ENCODE data around the gene CHRNA4.

CHRNA4 gene

GRCh38 chr20:63318391-63319163 is 42.6 kb downstream of the CHRNA4 start:
- Histone ChIP-seq H3K9me3 (ENCODE audit: insufficient read depth, low read depth, low read length) (no peaks in the 10 kb centered on the region), H3K9ac (ENCODE audit: low read depth, low read length) (no peak overlapping the region), H3K27me3 (ENCODE audit: insufficient read depth, low read length) (no peaks in the 10 kb centered on the region), H3K36me3 (ENCODE audit: insufficient read depth, low read length) (no peaks in the 10 kb centered on the region), H3K27ac (ENCODE audit: low read depth, low read length) (no peak overlapping the region), H3K4me3 (ENCODE audit: low read length) (no peak overlapping the region), H3K4me1 (ENCODE audit: insufficient read depth, low read length) (0 out of 2 replicates have a peak, but pooled peaks cover 4% of the 10 kb centered on the region)
- 92% methylated on average over 24 of the region's 24 CpGs for WGBS

GRCh38 chr20:63317601-63318291 is 43.4 kb downstream of the CHRNA4 start:
- Histone ChIP-seq H3K4me3 (ENCODE audit: low read length) (no peak overlapping the region), H3K4me1 (ENCODE audit: insufficient read depth, low read length) (no peaks in the 10 kb centered on the region), H3K9ac (ENCODE audit: low read depth, low read length) (no peak overlapping the region), H3K27me3 (ENCODE audit: insufficient read depth, low read length) (no peaks in the 10 kb centered on the region), H3K9me3 (ENCODE audit: insufficient read depth, low read depth, low read length) (no peaks in the 10 kb centered on the region), H3K27ac (ENCODE audit: low read depth, low read length) (no peak overlapping the region), H3K36me3 (ENCODE audit: insufficient read depth, low read length) (no peaks in the 10 kb centered on the region)
- 88% methylated on average over 15 of the region's 18 CpGs for WGBS

DNA sequence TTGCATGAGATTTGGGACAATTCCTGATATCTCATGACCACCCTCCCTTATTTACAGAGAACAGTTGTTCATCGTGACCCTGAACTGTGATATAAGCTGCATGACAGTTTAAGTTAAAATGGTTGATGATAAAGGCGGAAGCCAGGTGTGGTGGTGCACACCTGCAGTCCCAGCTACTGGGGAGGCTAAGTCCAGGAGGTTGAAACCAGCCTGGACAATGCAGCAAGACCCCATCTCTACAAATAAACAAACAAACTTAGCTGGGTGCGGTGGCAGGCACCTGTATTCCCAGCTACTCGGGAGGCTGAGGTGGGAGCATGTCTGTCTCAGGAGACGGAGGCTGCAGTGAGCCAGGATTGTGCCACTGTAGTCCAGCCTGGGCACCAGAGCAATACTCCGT is 44.1 kb downstream of the CHRNA4 start:
- Histone ChIP-seq H3K27ac (ENCODE audit: low read depth, low read length) (no peak overlapping the region), H3K36me3 (ENCODE audit: insufficient read depth, low read length) (no peaks in the 10 kb centered on the region), H3K9me3 (ENCODE audit: insufficient read depth, low read depth, low read length) (no peaks in the 10 kb centered on the region), H3K4me3 (ENCODE audit: low read length) (no peak overlapping the region), H3K27me3 (ENCODE audit: insufficient read depth, low read length) (no peaks in the 10 kb centered on the region), H3K4me1 (ENCODE audit: insufficient read depth, low read length) (no peaks in the 10 kb centered on the region), H3K9ac (ENCODE audit: low read depth, low read length) (no peak overlapping the region)
- 86% methylated on average over 5 of the region's 6 CpGs for WGBS

- WGBS, result 89% methylated on average over 14 of the region's 14 CpGs
- Histone ChIP-seq H3K4me1 (ENCODE audit: insufficient read depth, low read length) (no peaks in the 10 kb centered on the region), H3K9ac (ENCODE audit: low read depth, low read length) (no peak overlapping the region), H3K27ac (ENCODE audit: low read depth, low read length) (no peak overlapping the region), H3K36me3 (ENCODE audit: insufficient read depth, low read length) (no peaks in the 10 kb centered on the region), H3K4me3 (ENCODE audit: low read length) (no peak overlapping the region), H3K9me3 (ENCODE audit: insufficient read depth, low read depth, low read length) (no peaks in the 10 kb centered on the region), H3K27me3 (ENCODE audit: insufficient read depth, low read length) (no peaks in the 10 kb centered on the region)
Observed at GRCh38 chr20:63316502-63316921, 44.6 kb downstream of the CHRNA4 start.

DNA sequence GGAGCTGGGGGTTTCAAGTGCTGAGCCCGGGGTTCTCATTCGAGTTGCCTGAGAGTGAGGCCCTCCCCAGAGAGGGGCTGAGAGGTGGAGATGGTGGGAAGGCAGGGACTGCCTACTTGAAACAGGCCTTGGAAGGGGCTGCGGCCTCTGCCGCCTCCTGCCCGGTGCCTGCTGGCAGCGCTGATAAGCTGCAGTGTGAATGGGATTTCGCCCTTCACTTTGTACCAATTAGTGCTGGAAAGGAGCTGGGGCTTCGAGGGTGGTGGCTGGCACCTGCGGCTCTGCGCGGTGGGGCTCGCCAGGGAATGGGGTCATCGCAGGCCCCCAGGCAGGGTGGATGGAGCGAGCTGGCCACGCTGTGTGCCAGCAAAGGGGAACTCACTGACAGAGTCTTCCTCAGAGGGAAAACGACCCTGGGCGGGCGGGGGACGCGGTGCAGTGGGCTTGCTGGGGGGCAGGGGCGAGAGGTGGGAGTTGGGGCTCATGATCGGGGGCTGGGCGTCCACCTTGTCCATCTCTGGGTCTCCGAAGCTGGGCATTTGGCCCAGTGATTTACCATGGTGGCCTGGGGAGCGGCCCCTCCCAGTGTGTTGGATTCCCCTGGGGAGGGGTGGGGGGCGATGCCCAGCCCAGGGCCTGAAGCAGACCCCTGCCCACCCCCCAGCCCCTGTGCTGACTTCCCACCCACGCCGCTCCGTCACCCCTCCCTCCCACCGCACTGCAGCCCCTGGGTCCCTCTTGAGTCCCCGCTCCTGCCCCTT is 45.2 kb downstream of the CHRNA4 start:
- Histone ChIP-seq H3K9me3 (ENCODE audit: insufficient read depth, low read depth, low read length) (no peaks in the 10 kb centered on the region), H3K27me3 (ENCODE audit: insufficient read depth, low read length) (no peaks in the 10 kb centered on the region), H3K4me3 (ENCODE audit: low read length) (no peak overlapping the region), H3K27ac (ENCODE audit: low read depth, low read length) (no peak overlapping the region), H3K9ac (ENCODE audit: low read depth, low read length) (no peak overlapping the region), H3K4me1 (ENCODE audit: insufficient read depth, low read length) (no peaks in the 10 kb centered on the region), H3K36me3 (ENCODE audit: insufficient read depth, low read length) (no peaks in the 10 kb centered on the region)
- WGBS, result 91% methylated on average over 31 of the region's 31 CpGs

DNA sequence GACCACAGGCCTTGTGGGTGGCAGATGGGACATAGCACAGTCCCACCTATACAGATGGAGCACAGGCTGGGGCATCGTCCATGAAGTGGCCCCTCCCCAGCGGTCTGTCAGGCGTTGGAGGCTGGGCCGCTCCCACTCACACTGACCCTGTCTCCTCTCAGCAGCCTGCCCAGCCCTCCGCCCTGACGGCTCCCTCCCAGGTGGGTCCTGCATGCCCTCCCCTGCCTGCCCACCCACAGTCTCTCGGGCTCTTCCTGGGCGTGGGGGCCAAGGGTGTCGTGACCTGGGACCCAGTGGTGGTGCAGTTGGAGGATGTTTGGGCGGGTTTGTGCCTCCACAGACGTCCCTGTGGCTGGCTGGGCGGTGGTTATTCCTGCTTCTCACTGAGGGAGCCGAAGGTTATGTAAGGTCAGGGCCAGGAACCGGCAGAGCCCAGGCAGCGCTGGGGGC is 45.9 kb downstream of the CHRNA4 start:
- H3K9me3 ChIP-seq (ENCODE audit: insufficient read depth, low read depth, low read length), result no peaks in the 10 kb centered on the region
- 83% methylated on average over 15 of the region's 15 CpGs for WGBS
- no peaks in the 10 kb centered on the region for H3K4me1 ChIP-seq (ENCODE audit: insufficient read depth, low read length)
- H3K27me3 ChIP-seq (ENCODE audit: insufficient read depth, low read length), result no peaks in the 10 kb centered on the region
- H3K9ac ChIP-seq (ENCODE audit: low read depth, low read length), result no peak overlapping the region
- no peak overlapping the region for H3K4me3 ChIP-seq (ENCODE audit: low read length)
- no peaks in the 10 kb centered on the region for H3K36me3 ChIP-seq (ENCODE audit: insufficient read depth, low read length)
- no peak overlapping the region for H3K27ac ChIP-seq (ENCODE audit: low read depth, low read length)

DNA sequence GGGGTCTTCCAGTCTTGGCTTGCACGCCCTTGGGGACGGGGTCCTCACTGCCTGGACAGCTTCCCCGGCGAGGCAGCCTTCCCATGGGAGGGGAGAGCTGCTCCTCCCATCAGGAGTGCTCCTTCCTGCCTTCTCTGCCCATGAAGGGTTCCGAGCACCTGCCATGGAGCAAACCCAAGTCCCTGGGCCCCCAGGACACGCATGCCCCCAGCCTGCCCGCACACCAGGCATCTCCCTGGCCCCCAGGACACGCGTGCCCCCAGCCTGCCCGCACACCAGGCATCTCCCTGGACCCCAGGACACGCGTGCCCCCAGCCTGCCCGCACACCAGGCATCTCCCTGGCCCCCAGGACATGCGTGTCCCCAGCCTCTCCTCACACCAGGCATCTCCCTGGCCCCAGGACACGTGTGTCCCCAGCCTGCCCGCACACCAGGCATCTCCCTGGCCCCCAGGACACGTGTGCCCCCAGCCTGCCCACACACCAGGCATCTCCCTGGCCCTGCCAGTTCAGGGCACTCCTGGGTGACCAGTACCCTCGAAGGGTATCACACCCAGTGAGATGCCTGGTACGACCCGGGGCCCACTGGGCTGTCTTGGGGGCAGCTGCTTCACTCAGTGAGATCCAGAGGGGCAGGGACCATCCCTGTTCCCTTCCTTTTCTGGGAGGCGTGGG is 46.4 kb downstream of the CHRNA4 start:
- H3K4me1 ChIP-seq (ENCODE audit: insufficient read depth, low read length), result no peaks in the 10 kb centered on the region
- H3K27me3 ChIP-seq (ENCODE audit: insufficient read depth, low read length), result no peaks in the 10 kb centered on the region
- no peaks in the 10 kb centered on the region for H3K36me3 ChIP-seq (ENCODE audit: insufficient read depth, low read length)
- H3K9me3 ChIP-seq (ENCODE audit: insufficient read depth, low read depth, low read length), result no peaks in the 10 kb centered on the region
- no peak overlapping the region for H3K4me3 ChIP-seq (ENCODE audit: low read length)
- WGBS, result 90% methylated on average over 21 of the region's 21 CpGs
- no peak overlapping the region for H3K9ac ChIP-seq (ENCODE audit: low read depth, low read length)
- H3K27ac ChIP-seq (ENCODE audit: low read depth, low read length), result no peak overlapping the region

- no peaks in the 10 kb centered on the region for H3K27me3 ChIP-seq (ENCODE audit: insufficient read depth, low read length)
- H3K27ac ChIP-seq (ENCODE audit: low read depth, low read length), result no peak overlapping the region
- WGBS, result 87% methylated on average over 9 of the region's 9 CpGs
- no peaks in the 10 kb centered on the region for H3K9me3 ChIP-seq (ENCODE audit: insufficient read depth, low read depth, low read length)
- no peak overlapping the region for H3K9ac ChIP-seq (ENCODE audit: low read depth, low read length)
- H3K4me3 ChIP-seq (ENCODE audit: low read length), result no peak overlapping the region
- no peaks in the 10 kb centered on the region for H3K36me3 ChIP-seq (ENCODE audit: insufficient read depth, low read length)
- no peaks in the 10 kb centered on the region for H3K4me1 ChIP-seq (ENCODE audit: insufficient read depth, low read length)
Observed at GRCh38 chr20:63314015-63314471, 47.1 kb downstream of the CHRNA4 start.

- Histone ChIP-seq H3K4me3 (ENCODE audit: low read length) (no peak overlapping the region), H3K36me3 (ENCODE audit: insufficient read depth, low read length) (no peaks in the 10 kb centered on the region), H3K9ac (ENCODE audit: low read depth, low read length) (no peak overlapping the region), H3K27me3 (ENCODE audit: insufficient read depth, low read length) (no peaks in the 10 kb centered on the region), H3K9me3 (ENCODE audit: insufficient read depth, low read depth, low read length) (no peaks in the 10 kb centered on the region), H3K27ac (ENCODE audit: low read depth, low read length) (no peak overlapping the region), H3K4me1 (ENCODE audit: insufficient read depth, low read length) (no peaks in the 10 kb centered on the region)
- WGBS, result 88% methylated on average over 25 of the region's 25 CpGs
Observed at GRCh38 chr20:63313349-63314014, 47.7 kb downstream of the CHRNA4 start.

- Histone ChIP-seq H3K9me3 (ENCODE audit: insufficient read depth, low read depth, low read length) (no peaks in the 10 kb centered on the region), H3K36me3 (ENCODE audit: insufficient read depth, low read length) (no peaks in the 10 kb centered on the region), H3K27me3 (ENCODE audit: insufficient read depth, low read length) (no peaks in the 10 kb centered on the region), H3K4me1 (ENCODE audit: insufficient read depth, low read length) (no peaks in the 10 kb centered on the region), H3K27ac (ENCODE audit: low read depth, low read length) (no peak overlapping the region), H3K9ac (ENCODE audit: low read depth, low read length) (no peak overlapping the region), H3K4me3 (ENCODE audit: low read length) (no peak overlapping the region)
- 90% methylated on average over 22 of the region's 22 CpGs for WGBS
Observed at GRCh38 chr20:63312690-63313348, 48.3 kb downstream of the CHRNA4 start.
